Thoracic aorta (tissue), 2 donors: ENCODE measurements around the gene COL6A2. TPM values are rescaled to one million over a fixed set of nuclear protein-coding genes. Genes with fewer than 3 reads are reported as not detected.

Experiments used
- ATAC-seq: fragments of 150-250 bp; one replicate; pipeline ENCODE4 v1.8.0; 2017; ENCODE audit warnings: low read depth; ENCODE audit not compliant: insufficient number of reproducible peaks, low FRiP score
- DNase-seq: peaks from one replicate; pipeline ENCODE4 v3.0.0-alpha.2; 2020; ENCODE audit warnings: low spot score
- H3K27ac ChIP-seq, 2 donors: fragments of 200-600 bp; sonication (generic); 1 replicate in 1 of 2; 2 replicates in 1 of 2; pipeline ENCODE4 v1.5.1; 2016; ENCODE audit warnings: mild to moderate bottlenecking in 2 of 2, moderate library complexity in 2 of 2
- H3K27me3 ChIP-seq: fragments of 200-600 bp; sonication (generic); replicated peaks from 2 replicates; pipeline ENCODE4 v1.6.0; 2016; ENCODE audit warnings: mild to moderate bottlenecking; ENCODE audit not compliant: insufficient read depth
- H3K36me3 ChIP-seq: fragments of 200-600 bp; sonication (generic); one replicate; pipeline ENCODE4 v1.5.1; 2016
- H3K4me1 ChIP-seq, 2 donors: fragments of 200-600 bp; sonication (generic); 1 replicate in 1 of 2; 2 replicates in 1 of 2; pipeline versions ENCODE4 v1.5.1 to v1.6.0; 2016; ENCODE audit warnings: low read depth in 2 of 2, mild to moderate bottlenecking in 1 of 2; ENCODE audit not compliant: control insufficient read depth in 1 of 2
- H3K4me3 ChIP-seq: fragments of 200-600 bp; sonication (generic); 2 replicates; pipeline ENCODE4 v1.5.1; 2016; ENCODE audit warnings: mild to moderate bottlenecking
- H3K9me3 ChIP-seq: fragments of 200-600 bp; sonication (generic); 2 replicates; pipeline ENCODE4 v1.5.1; 2016
- total RNA-seq, 2 donors: library from RNA; depleted of rRNA; stranded (reverse); fragments of >200 nt; gene quantifications; one replicate each; pipeline versions ENCODE4 v1.1.0 to v1.2.3, GENCODE V29; 2016
- TF ChIP-seq, protein P1 (sequence below): fragments of 200-600 bp; sonication (generic); IDR thresholded peaks from one replicate; pipeline ENCODE4 v1.5.1; 2019; ENCODE audit warnings: antibody characterized with exemption

The COL6A2 gene
- total RNA-seq, 2 donors from 2014 or later, result 1,835 to 1,885 TPM

DNA sequence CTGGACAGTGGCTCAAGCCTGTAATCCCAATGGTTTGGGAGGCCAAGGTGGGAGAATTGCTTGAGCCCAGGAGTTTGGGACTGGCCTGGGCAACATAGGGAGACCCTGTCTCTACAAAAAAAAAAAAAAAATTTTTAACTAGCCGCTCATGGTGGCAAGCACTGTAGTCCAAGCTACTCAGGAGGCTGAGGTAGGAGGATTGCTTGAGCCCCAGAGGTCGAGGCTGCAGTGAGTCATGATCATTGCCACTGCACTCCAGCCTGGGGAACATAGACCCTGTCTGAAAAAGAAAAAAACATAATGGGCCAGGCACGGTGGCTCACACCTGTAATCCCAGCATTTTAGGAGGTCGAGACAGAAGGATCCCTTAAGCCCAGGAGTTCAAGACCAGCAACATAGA lies 81.0 kb downstream of the COL6A2 start:
- TF ChIP-seq, protein P1, sequence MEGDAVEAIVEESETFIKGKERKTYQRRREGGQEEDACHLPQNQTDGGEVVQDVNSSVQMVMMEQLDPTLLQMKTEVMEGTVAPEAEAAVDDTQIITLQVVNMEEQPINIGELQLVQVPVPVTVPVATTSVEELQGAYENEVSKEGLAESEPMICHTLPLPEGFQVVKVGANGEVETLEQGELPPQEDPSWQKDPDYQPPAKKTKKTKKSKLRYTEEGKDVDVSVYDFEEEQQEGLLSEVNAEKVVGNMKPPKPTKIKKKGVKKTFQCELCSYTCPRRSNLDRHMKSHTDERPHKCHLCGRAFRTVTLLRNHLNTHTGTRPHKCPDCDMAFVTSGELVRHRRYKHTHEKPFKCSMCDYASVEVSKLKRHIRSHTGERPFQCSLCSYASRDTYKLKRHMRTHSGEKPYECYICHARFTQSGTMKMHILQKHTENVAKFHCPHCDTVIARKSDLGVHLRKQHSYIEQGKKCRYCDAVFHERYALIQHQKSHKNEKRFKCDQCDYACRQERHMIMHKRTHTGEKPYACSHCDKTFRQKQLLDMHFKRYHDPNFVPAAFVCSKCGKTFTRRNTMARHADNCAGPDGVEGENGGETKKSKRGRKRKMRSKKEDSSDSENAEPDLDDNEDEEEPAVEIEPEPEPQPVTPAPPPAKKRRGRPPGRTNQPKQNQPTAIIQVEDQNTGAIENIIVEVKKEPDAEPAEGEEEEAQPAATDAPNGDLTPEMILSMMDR, result no peak
- DNase-seq, result no peak
- Histone ChIP-seq H3K4me1 (peaks cover 0 to 2% of the 10 kb centered on the region in 2 donors), H3K9me3 (no peaks in the 10 kb centered on the region), H3K27ac (no peak overlapping the region), H3K36me3 (no peaks in the 10 kb centered on the region), H3K4me3 (no peak overlapping the region), H3K27me3 (no peaks in the 10 kb centered on the region)
- ATAC-seq, result no peak

Other genes with a start within 250 kb of the COL6A2 start
- 1,000 to 10,000 TPM in 1 of 2 donors, 100 to 1,000 TPM in 1; 814 to 1,189 TPM for gene COL6A1, start 116.3 kb upstream of the COL6A2 start, total RNA-seq
- under 1 TPM in 1 of 2 donors, not detected in 1; 0.27 TPM for gene FTCD, start 57.5 kb downstream of the COL6A2 start, total RNA-seq
- 1 to 10 TPM; 3.2 to 7.9 TPM for gene SPATC1L, start 86.3 kb downstream of the COL6A2 start, total RNA-seq
- 100 to 1,000 TPM in 1 of 2 donors, 10 to 100 TPM in 1; 78.1 to 109 TPM for gene LSS, start 130.7 kb downstream of the COL6A2 start, total RNA-seq
- 100 to 1,000 TPM in 1 of 2 donors, 10 to 100 TPM in 1; 84.3 to 101 TPM for gene MCM3AP, start 187.5 kb downstream of the COL6A2 start, total RNA-seq
- 10 to 100 TPM in 1 of 2 donors, 1 to 10 TPM in 1; 5.1 to 11.9 TPM for gene YBEY, start 188.2 kb downstream of the COL6A2 start, total RNA-seq
- 1 to 10 TPM in 1 of 2 donors, under 1 TPM in 1; 0.81 to 3.2 TPM for gene C21orf58, start 225.8 kb downstream of the COL6A2 start, total RNA-seq
- gene PCNT, start 226.0 kb downstream of the COL6A2 start, total RNA-seq, result 10 to 100 TPM; 46.8 to 51.4 TPM